Posterior vena cava (tissue), 2 donors: ENCODE data around the gene PDP2. TPM values are rescaled to one million over a fixed set of nuclear protein-coding genes. Genes with fewer than 3 reads are reported as not detected.

ENCODE experiments used
- DNase-seq: peaks from one replicate; pipeline ENCODE4 v3.0.0-alpha.2; 2020; ENCODE audit warnings: low spot score
- intact Hi-C, 2 donors: fragments of 100-400 bp; cut with DNase I; formaldehyde crosslinking; loops; one replicate each; pipeline versions ENCODE4 v1.14.1 to v1.14.2; 2022 to 2023
- total RNA-seq, 2 donors: library from RNA; stranded (reverse); fragmentation: NEBNext Ultra II Directional; extraction: Animal tissue kit (Norgen Biotek cat#: 25700); gene quantifications; one replicate each; pipeline ENCODE4 v1.2.1, GENCODE V29; 2021
- donor health status: DM: yes; HTN: yes; CAD: no.
- donor health status: DM: yes; HTN: yes; CAD: no.

Gene PDP2
- total RNA-seq, 2 donors from 2014 or later = 5.0 to 5.5 TPM

GRCh38 chr16:66937725-66938337 lies 57.5 kb downstream of the PDP2 start:
- intact Hi-C loops = no loop called here
- no peak for DNase-seq

- no peak for DNase-seq
- intact Hi-C loops = no loop called here
Observed at GRCh38 chr16:66939366-66939765, 59.1 kb downstream of the PDP2 start.

GRCh38 chr16:66940236-66940635 lies 59.9 kb downstream of the PDP2 start:
- intact Hi-C loops = no loop called here
- DNase-seq = no peak

Other genes starting within 250 kb of the PDP2 start
- 10 to 100 TPM; 14.8 to 15.0 TPM for gene CMTM4, start 183.8 kb upstream of the PDP2 start, total RNA-seq
- gene DYNC1LI2, start 128.9 kb upstream of the PDP2 start, total RNA-seq = 100 to 1,000 TPM; 159 to 192 TPM
- gene TERB1, start 78.9 kb upstream of the PDP2 start, total RNA-seq = under 1 TPM in 1 of 2 donors, not detected in 1; 0.28 TPM
- 10 to 100 TPM; 37.4 to 37.6 TPM for gene NAE1, start 49.5 kb upstream of the PDP2 start, total RNA-seq
- not detected for gene CA7, start 36.1 kb upstream of the PDP2 start, total RNA-seq
- gene CDH16, start 38.4 kb downstream of the PDP2 start, total RNA-seq = not detected
- 10 to 100 TPM in 1 of 2 donors, 1 to 10 TPM in 1; 8.2 to 11.6 TPM for gene RRAD, start 45.0 kb downstream of the PDP2 start, total RNA-seq
- gene CIAO2B, start 53.9 kb downstream of the PDP2 start, total RNA-seq = 10 to 100 TPM; 53.0 to 60.3 TPM
- 10 to 100 TPM; 26.7 to 31.3 TPM for gene CES2, start 55.0 kb downstream of the PDP2 start, total RNA-seq
- 1 to 10 TPM in 1 of 2 donors, under 1 TPM in 1; 0.10 to 1.3 TPM for gene CES3, start 80.8 kb downstream of the PDP2 start, total RNA-seq
- 1 to 10 TPM; 2.8 to 7.4 TPM for gene CES4A, start 108.1 kb downstream of the PDP2 start, total RNA-seq
- 10 to 100 TPM; 39.7 to 42.0 TPM for gene CBFB, start 148.6 kb downstream of the PDP2 start, total RNA-seq
- 10 to 100 TPM; 10.4 to 12.0 TPM for gene PHAF1, start 229.4 kb downstream of the PDP2 start, total RNA-seq